HepG2 (cell line): ENCODE data around the gene MOK. TPM values are rescaled to one million over a fixed set of nuclear protein-coding genes. Genes with fewer than 3 reads are reported as not detected.

Source experiments
- ATAC-seq: fragments of 200-7000 bp; cut with Tn5 transposase; 3 replicates; pipeline ENCODE4 v1.9.1; 2020; ENCODE audit warnings: mild to moderate bottlenecking, moderate library complexity
- BruUV-seq: library from RNA; stranded (reverse); fragments of 400-500 nt; replicated peaks from 2 replicates; lab custom pipeline; 2021; lab: Mats Ljungman, UMichigan
- CTCF ChIA-PET: fragments of 300-600 bp; formaldehyde crosslinking; extraction: SDS; loops from one replicate; lab custom pipeline; 2021; ENCODE audit warnings: low total read pairs, inconsistent platforms, low intra/inter-chr PET ratio; lab: Yijun Ruan, JAX
- POLR2A ChIA-PET: fragments of 350-600 bp; sonication (Branson Sonifier 250); formaldehyde crosslinking; loops from one replicate; lab custom pipeline; 2020; ENCODE audit warnings: antibody characterized with exemption, inconsistent platforms; lab: Yijun Ruan, JAX
- DNase-seq: peaks from one replicate; pipeline ENCODE4 v3.0.0-alpha.2; 2015; ENCODE audit warnings: low spot score
- FAIRE-seq: peaks from 3 replicates; lab custom pipeline; 2011; peaks lifted over from hg19 to GRCh38; lab: Jason Lieb, UNC
- H2AFZ ChIP-seq: one replicate; pipeline ENCODE4 v1.6.1; 2011; ENCODE audit warnings: low read length, inconsistent platforms
- H3K27ac ChIP-seq: fragments of 300-600 bp; 3 replicates; pipeline ENCODE4 v1.8.0; 2011; ENCODE audit warnings: mixed run types, mild to moderate bottlenecking, mixed read lengths, low read length, inconsistent platforms; ENCODE audit not compliant: insufficient read depth; ENCODE audit errors: extremely low read length
- H3K27me3 ChIP-seq, 2 experiments: fragments of 200-600 bp in 1 of 2; 2 replicates in 1 of 2; 3 replicates in 1 of 2; pipeline versions ENCODE4 v1.6.0 to v1.8.0; 2011; ENCODE audit warnings: low read length in 2 of 2, mild to moderate bottlenecking in 2 of 2, moderate library complexity in 2 of 2, inconsistent platforms in 1 of 2; ENCODE audit not compliant: insufficient read depth in 2 of 2, control insufficient read depth in 1 of 2
- H3K36me3 ChIP-seq, 2 experiments: fragments of 200-600 bp in 1 of 2; replicated peaks in 1 of 2; 2 replicates in 1 of 2; 3 replicates in 1 of 2; pipeline versions ENCODE4 v1.5.1 to v1.8.0; 2011; ENCODE audit warnings: low read length in 2 of 2, inconsistent platforms in 1 of 2; ENCODE audit not compliant: insufficient read depth in 2 of 2, control insufficient read depth in 1 of 2
- H3K4me1 ChIP-seq: 2 replicates; pipeline ENCODE4 v1.5.1; 2012; ENCODE audit warnings: low read length, inconsistent platforms; ENCODE audit not compliant: insufficient read depth
- H3K4me2 ChIP-seq: 2 replicates; pipeline ENCODE4 v1.6.0; 2011; ENCODE audit warnings: low read depth, low read length, inconsistent platforms
- H3K4me3 ChIP-seq, 3 experiments: fragments of 200-600 bp in 1 of 3; sonication (generic), shearing (Covaris generic) in 1 of 3; replicated peaks in 1 of 3; 2 replicates each; pipeline ENCODE4 v1.5.1; 2011 to 2016; ENCODE audit warnings: low read length in 3 of 3, inconsistent platforms in 2 of 3, low read depth in 2 of 3, mild to moderate bottlenecking in 2 of 3, control low read depth in 1 of 3, mixed read lengths in 1 of 3; ENCODE audit not compliant: insufficient read depth in 1 of 3
- H3K79me2 ChIP-seq: one replicate; pipeline ENCODE4 v1.6.1; 2011; ENCODE audit warnings: low read length, inconsistent platforms; ENCODE audit not compliant: insufficient read depth
- H3K9ac ChIP-seq: 2 replicates; pipeline ENCODE4 v1.6.0; 2011; ENCODE audit warnings: mild to moderate bottlenecking, low read depth, low read length, inconsistent platforms; ENCODE audit not compliant: insufficient read depth
- H3K9me3 ChIP-seq: 2 replicates; pipeline ENCODE4 v1.5.1; 2012; ENCODE audit warnings: mild to moderate bottlenecking, low read length
- H4K20me1 ChIP-seq: 2 replicates; pipeline ENCODE4 v1.6.0; 2011; ENCODE audit warnings: inconsistent platforms, mild to moderate bottlenecking, low read length, moderate library complexity; ENCODE audit not compliant: insufficient read depth
- ADNP ChIP-seq: sonication (generic); formaldehyde crosslinking; IDR thresholded peaks from 2 replicates; pipeline ENCODE4 v1.4.0; 2020; ENCODE audit warnings: missing genetic modification reagents
- ATF2 ChIP-seq: sonication (generic); formaldehyde crosslinking; IDR thresholded peaks from 2 replicates; pipeline ENCODE4 v1.4.0; 2020; ENCODE audit warnings: missing genetic modification reagents
- E2F1 ChIP-seq: sonication (generic); formaldehyde crosslinking; IDR thresholded peaks from 2 replicates; pipeline ENCODE4 v1.5.0; 2020; ENCODE audit warnings: missing genetic modification reagents
- HDAC2 ChIP-seq: sonication (generic); formaldehyde crosslinking; IDR thresholded peaks from 2 replicates; pipeline ENCODE4 v1.4.0; 2020; ENCODE audit warnings: missing genetic modification reagents
- KLF9 ChIP-seq: IDR thresholded peaks from 2 replicates; pipeline ENCODE4 v1.6.1; 2016; ENCODE audit warnings: low read depth
- MAFG ChIP-seq: sonication (generic); formaldehyde crosslinking; IDR thresholded peaks from 2 replicates; pipeline ENCODE4 v1.5.1; 2020; ENCODE audit warnings: mild to moderate bottlenecking, missing genetic modification reagents
- NFIB ChIP-seq: sonication (generic); formaldehyde crosslinking; IDR thresholded peaks from 2 replicates; pipeline ENCODE4 v1.9.0; 2021; ENCODE audit warnings: missing genetic modification reagents, mild to moderate bottlenecking, borderline replicate concordance
- POLR2AphosphoS2 ChIP-seq: IDR thresholded peaks from 2 replicates; pipeline ENCODE4 v1.6.1; 2011; ENCODE audit warnings: low read depth, low read length, improper control_type of control experiment
- ZNF33B ChIP-seq: sonication (generic); formaldehyde crosslinking; IDR thresholded peaks from 2 replicates; pipeline ENCODE4 v1.5.1; 2020; ENCODE audit warnings: mild to moderate bottlenecking, missing genetic modification reagents
- ZNF34 ChIP-seq: sonication (generic); formaldehyde crosslinking; IDR thresholded peaks from 2 replicates; pipeline ENCODE4 v1.4.0; 2020; ENCODE audit warnings: mild to moderate bottlenecking, missing genetic modification reagents, borderline replicate concordance
- ZNF710 ChIP-seq: sonication (generic); formaldehyde crosslinking; IDR thresholded peaks from 2 replicates; pipeline ENCODE4 v1.5.0; 2020; ENCODE audit warnings: mild to moderate bottlenecking, missing genetic modification reagents, borderline replicate concordance
- WGBS: methylation state at CpG from one replicate; pipeline ENCODE4 v1.1.6; 2017; ENCODE audit warnings: low lambda C conversion rate; 5-methylcytosine and 5-hydroxymethylcytosine counted together
- in situ Hi-C: cut with HindIII; loops from 2 replicates; pipeline ENCODE4 v1.10.0; 2017; ENCODE audit warnings: low pct_unique_long_range_greater_than_20kb; ENCODE audit not compliant: extremely low pct_ligation_motif_present
- intact Hi-C: fragments of 100-400 bp; cut with micrococcal nuclease; formaldehyde crosslinking; loops from one replicate; pipeline ENCODE4 v1.10.0; 2022; ENCODE audit not compliant: unreplicated experiment
- polyA plus RNA-seq, 8 experiments: library from polyadenylated mRNA; depleted of rRNA in 3 of 8; stranded (reverse) in 7 of 8; unstranded in 1 of 8; fragments of >200 nt; fragmentation: Illumina TruSeq in 4 of 8; extraction: Trizol in 4 of 8; gene quantifications; 2 replicates each; pipeline versions ENCODE4 v1.2.1 to v1.2.3, GENCODE V29; 2011 to 2016; ENCODE audit warnings: low read depth in 4 of 8, missing spikeins in 1 of 8, mixed read lengths in 1 of 8; ENCODE audit not compliant: insufficient read depth in 1 of 8
- total RNA-seq, 5 experiments: library from RNA; depleted of rRNA; stranded (reverse); fragments of >200 nt; fragmentation: Illumina TruSeq; extraction: Trizol; gene quantifications; 2 replicates each; pipeline ENCODE4 v1.2.3, GENCODE V29; 2016; ENCODE audit warnings: low read depth in 1 of 5
- TF ChIP-seq, protein P1 (sequence below): sonication (generic); formaldehyde crosslinking; IDR thresholded peaks from 2 replicates; pipeline ENCODE4 v1.4.0; 2020; ENCODE audit warnings: low read depth, mild to moderate bottlenecking, missing genetic modification reagents
- TF ChIP-seq, protein P2 (sequence below): sonication (generic); formaldehyde crosslinking; IDR thresholded peaks from 2 replicates; pipeline ENCODE4 v1.4.0; 2020; ENCODE audit warnings: missing genetic modification reagents, mild to moderate bottlenecking, borderline replicate concordance
- TF ChIP-seq, protein P3 (sequence below): sonication (generic); formaldehyde crosslinking; IDR thresholded peaks from 2 replicates; pipeline ENCODE4 v1.5.1; 2020; ENCODE audit warnings: missing genetic modification reagents, mild to moderate bottlenecking, borderline replicate concordance

The MOK gene
- total and polyA plus RNA-seq, 2 of the 13 experiments (the other 11 are each of a cell fraction or from before 2014, with no cell fraction given), result 15.3 to 16.9 TPM

GRCh38 chr14:102264355-102264754 lies 40.6 kb downstream of the MOK start (continued):
- no peak for TF ChIP-seq E2F1 (CRISPR knock-in tag)
- TF ChIP-seq, protein P1, sequence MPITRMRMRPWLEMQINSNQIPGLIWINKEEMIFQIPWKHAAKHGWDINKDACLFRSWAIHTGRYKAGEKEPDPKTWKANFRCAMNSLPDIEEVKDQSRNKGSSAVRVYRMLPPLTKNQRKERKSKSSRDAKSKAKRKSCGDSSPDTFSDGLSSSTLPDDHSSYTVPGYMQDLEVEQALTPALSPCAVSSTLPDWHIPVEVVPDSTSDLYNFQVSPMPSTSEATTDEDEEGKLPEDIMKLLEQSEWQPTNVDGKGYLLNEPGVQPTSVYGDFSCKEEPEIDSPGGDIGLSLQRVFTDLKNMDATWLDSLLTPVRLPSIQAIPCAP (CRISPR knock-in tag), result no peak
- no peak for TF ChIP-seq MAFG (CRISPR knock-in tag)
- TF ChIP-seq ZNF33B (CRISPR knock-in tag), result no peak

- Histone ChIP-seq H3K9ac (peak overlapping the region; percentile 41), H3K27ac (peak overlapping the region; percentile 77), H3K4me1 (peaks cover 23% of the 10 kb centered on the region), H3K79me2 (no peaks in the 10 kb centered on the region), H3K4me2 (peak overlapping the region; percentile 18; the same call in 1 of the 2 replicates), H4K20me1 (no peaks in the 10 kb centered on the region), H3K9me3 (no peaks in the 10 kb centered on the region), H3K4me3 (no peak overlapping the region; a peak in 1 of 6 replicates), H3K36me3 (no peaks in the 10 kb centered on the region), H2AFZ (no peak overlapping the region), H3K27me3 (no peaks in the 10 kb centered on the region)
- intact Hi-C loops (no loop called here), in situ Hi-C loops (no loop called here)
- peak; percentile 98 for ATAC-seq
- no TSS peak for BruUV-seq
- ChIA-PET CTCF (no interaction called here), POLR2A (interaction anchor here (0.9 kb wide), 1 partner anchor 51 kb away, joined by 3 read pairs; no protein-coding TSS in a partner anchor)
- FAIRE-seq, result peak; percentile 36
- WGBS, result 49% methylated on average over 5 of the region's 7 CpGs
- peak; percentile 95 for DNase-seq
- TF ChIP-seq HDAC2 (CRISPR knock-in tag), result peak; percentile 56; the same call in 1 of the 2 replicates
- TF ChIP-seq ZNF34, result no peak
- no peak for TF ChIP-seq ZNF710 (CRISPR knock-in tag)
- TF ChIP-seq, protein P2, sequence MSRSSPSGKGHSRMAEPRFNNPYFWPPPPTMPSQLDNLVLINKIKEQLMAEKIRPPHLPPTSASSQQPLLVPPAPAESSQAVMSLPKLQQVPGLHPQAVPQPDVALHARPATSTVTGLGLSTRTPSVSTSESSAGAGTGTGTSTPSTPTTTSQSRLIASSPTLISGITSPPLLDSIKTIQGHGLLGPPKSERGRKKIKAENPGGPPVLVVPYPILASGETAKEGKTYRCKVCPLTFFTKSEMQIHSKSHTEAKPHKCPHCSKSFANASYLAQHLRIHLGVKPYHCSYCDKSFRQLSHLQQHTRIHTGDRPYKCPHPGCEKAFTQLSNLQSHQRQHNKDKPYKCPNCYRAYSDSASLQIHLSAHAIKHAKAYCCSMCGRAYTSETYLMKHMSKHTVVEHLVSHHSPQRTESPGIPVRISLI, result no peak
- TF ChIP-seq POLR2AphosphoS2, result no peak
- no peak for TF ChIP-seq KLF9 (CRISPR knock-in tag)
- TF ChIP-seq ADNP (CRISPR knock-in tag), result no peak
- peak; percentile 18; the same call in 1 of the 2 replicates for TF ChIP-seq ATF2 (CRISPR knock-in tag)
- TF ChIP-seq NFIB, result no peak
- TF ChIP-seq, protein P3, sequence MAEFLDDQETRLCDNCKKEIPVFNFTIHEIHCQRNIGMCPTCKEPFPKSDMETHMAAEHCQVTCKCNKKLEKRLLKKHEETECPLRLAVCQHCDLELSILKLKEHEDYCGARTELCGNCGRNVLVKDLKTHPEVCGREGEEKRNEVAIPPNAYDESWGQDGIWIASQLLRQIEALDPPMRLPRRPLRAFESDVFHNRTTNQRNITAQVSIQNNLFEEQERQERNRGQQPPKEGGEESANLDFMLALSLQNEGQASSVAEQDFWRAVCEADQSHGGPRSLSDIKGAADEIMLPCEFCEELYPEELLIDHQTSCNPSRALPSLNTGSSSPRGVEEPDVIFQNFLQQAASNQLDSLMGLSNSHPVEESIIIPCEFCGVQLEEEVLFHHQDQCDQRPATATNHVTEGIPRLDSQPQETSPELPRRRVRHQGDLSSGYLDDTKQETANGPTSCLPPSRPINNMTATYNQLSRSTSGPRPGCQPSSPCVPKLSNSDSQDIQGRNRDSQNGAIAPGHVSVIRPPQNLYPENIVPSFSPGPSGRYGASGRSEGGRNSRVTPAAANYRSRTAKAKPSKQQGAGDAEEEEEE (CRISPR knock-in tag), result no peak
Measured at GRCh38 chr14:102262929-102263462, 42.0 kb downstream of the MOK start.
